ENCODE measurements around the gene CDH2.

- no peak for TF ChIP-seq EZH2phosphoT487 (IDR thresholded peaks at IDR 0.05; ENCODE audit: insufficient read depth, low read depth)
- TF ChIP-seq EZH2 (IDR thresholded peaks at IDR 0.05; ENCODE audit: insufficient read depth, poor library complexity, severe bottlenecking) = no peak
Measured at GRCh38 chr18:27959101-27959500, 217.8 kb downstream of the CDH2 start.
